GM06990 (cell line): ENCODE data around the gene PTPRC.
A peak's percentile ranks its signal among the peaks of the same experiment; 100 is the strongest.

Experiments used
- DNase-seq: peaks from one replicate; pipeline ENCODE4 v3.0.0-alpha.2; 2011; ENCODE audit not compliant: insufficient read length; ENCODE audit errors: extremely low read depth
- H3K27me3 ChIP-seq: replicated peaks from 2 replicates; pipeline ENCODE4 v1.6.0; 2011; ENCODE audit warnings: low read length; ENCODE audit not compliant: control insufficient read depth, insufficient read depth
- H3K36me3 ChIP-seq: 2 replicates; pipeline ENCODE4 v1.5.1; 2011; ENCODE audit warnings: low read length; ENCODE audit not compliant: control insufficient read depth, insufficient read depth
- H3K4me3 ChIP-seq: replicated peaks from 2 replicates; pipeline ENCODE4 v1.5.1; 2011; ENCODE audit warnings: low read depth, mild to moderate bottlenecking, control low read depth, low read length
- TF ChIP-seq, protein P1 (sequence below): IDR thresholded peaks from 2 replicates; pipeline ENCODE4 v1.5.1; 2011; ENCODE audit warnings: low read length, control low read depth, mild to moderate bottlenecking, inconsistent platforms; ENCODE audit not compliant: insufficient read depth, poor library complexity, severe bottlenecking

The PTPRC gene

DNA sequence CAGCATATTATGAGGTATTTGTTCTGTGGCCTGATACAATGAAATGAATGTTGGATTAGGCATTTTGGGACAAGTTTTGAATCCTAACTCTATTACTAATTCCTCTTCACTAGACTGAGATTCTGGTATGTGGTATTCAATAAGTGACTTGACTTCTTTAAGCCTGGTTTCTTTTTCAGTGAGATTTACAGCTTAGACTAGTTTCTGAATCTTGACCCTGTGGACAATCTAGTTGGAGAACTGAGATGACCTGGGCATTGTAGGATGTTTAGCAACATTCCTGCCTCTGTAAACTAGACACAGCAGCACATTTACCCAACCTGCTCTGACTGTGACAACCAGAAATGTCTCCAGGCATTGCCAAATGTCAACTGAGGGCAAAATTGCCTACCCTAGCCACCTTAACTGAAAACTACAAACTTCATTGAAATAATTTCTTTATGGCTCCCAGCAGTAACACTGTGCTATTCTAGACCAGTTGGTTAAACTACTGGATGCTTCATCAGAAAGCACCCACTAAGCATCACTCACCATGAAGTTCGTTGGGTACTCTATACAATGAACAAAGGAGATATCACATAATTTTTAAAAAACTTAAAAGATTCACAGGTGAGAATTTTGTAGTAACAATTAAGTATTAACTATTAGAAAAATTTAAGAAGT, 16.8 kb downstream of the PTPRC start:
- DNase-seq = no peak
- Histone ChIP-seq H3K36me3 (no peaks in the 10 kb centered on the region), H3K4me3 (peak overlapping the region; percentile 10; the same call in 1 of the 2 replicates), H3K27me3 (no peaks in the 10 kb centered on the region)
- TF ChIP-seq, protein P1, sequence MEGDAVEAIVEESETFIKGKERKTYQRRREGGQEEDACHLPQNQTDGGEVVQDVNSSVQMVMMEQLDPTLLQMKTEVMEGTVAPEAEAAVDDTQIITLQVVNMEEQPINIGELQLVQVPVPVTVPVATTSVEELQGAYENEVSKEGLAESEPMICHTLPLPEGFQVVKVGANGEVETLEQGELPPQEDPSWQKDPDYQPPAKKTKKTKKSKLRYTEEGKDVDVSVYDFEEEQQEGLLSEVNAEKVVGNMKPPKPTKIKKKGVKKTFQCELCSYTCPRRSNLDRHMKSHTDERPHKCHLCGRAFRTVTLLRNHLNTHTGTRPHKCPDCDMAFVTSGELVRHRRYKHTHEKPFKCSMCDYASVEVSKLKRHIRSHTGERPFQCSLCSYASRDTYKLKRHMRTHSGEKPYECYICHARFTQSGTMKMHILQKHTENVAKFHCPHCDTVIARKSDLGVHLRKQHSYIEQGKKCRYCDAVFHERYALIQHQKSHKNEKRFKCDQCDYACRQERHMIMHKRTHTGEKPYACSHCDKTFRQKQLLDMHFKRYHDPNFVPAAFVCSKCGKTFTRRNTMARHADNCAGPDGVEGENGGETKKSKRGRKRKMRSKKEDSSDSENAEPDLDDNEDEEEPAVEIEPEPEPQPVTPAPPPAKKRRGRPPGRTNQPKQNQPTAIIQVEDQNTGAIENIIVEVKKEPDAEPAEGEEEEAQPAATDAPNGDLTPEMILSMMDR = no peak

DNA sequence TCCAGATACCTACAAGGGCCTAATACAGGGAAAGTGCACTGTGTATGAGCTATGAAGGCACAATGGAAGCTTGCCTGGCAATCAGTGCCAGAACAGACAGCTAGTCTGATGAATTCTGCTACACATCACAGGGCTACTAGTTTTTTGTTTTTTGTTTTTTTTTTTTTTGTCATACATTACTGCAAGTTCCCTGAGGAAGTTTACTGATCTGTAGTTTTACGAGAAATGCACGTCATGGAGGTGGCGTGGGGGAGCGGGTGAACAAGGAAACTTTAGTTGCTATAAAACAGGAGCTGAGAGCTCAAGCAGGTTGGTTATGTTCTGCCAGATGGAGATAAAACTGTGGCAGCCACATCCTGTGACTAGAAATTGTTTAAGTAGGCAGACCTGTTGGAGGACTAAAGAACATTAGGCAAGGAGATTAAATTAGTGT, 17.7 kb downstream of the PTPRC start:
- no peaks in the 10 kb centered on the region for H3K36me3 ChIP-seq
- H3K27me3 ChIP-seq = no peaks in the 10 kb centered on the region
- TF ChIP-seq, protein P1 = no peak
- DNase-seq = no peak
- peak overlapping the region; percentile 23; the same call in 1 of the 2 replicates for H3K4me3 ChIP-seq

DNA sequence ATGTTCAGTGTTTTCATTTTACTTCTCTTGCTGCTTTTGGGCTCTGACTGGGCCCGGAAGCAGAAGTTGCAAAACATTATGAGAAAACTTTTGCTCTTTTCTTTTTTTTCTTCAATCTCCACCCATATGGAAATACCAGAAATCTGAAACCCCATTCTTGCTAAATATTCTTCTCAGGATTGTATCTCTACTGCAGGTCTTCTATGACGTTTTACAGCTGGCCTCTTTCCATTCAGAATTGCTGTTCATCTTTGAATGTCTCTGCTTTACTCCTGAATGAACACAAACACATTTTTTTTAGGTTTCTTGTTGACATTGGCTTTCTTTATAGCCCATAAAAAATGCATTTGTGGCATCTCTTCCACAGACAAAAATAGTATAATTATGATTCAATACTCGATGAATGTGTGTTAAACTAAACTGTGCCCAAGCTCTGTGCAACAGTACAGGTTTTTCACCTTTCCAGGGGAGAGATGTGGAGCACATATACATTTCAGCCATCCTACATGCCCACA, 18.8 kb downstream of the PTPRC start:
- TF ChIP-seq, protein P1 = no peak
- no peak for DNase-seq
- no peaks in the 10 kb centered on the region for H3K36me3 ChIP-seq
- H3K27me3 ChIP-seq = no peaks in the 10 kb centered on the region
- peak overlapping the region; percentile 30 for H3K4me3 ChIP-seq

DNA sequence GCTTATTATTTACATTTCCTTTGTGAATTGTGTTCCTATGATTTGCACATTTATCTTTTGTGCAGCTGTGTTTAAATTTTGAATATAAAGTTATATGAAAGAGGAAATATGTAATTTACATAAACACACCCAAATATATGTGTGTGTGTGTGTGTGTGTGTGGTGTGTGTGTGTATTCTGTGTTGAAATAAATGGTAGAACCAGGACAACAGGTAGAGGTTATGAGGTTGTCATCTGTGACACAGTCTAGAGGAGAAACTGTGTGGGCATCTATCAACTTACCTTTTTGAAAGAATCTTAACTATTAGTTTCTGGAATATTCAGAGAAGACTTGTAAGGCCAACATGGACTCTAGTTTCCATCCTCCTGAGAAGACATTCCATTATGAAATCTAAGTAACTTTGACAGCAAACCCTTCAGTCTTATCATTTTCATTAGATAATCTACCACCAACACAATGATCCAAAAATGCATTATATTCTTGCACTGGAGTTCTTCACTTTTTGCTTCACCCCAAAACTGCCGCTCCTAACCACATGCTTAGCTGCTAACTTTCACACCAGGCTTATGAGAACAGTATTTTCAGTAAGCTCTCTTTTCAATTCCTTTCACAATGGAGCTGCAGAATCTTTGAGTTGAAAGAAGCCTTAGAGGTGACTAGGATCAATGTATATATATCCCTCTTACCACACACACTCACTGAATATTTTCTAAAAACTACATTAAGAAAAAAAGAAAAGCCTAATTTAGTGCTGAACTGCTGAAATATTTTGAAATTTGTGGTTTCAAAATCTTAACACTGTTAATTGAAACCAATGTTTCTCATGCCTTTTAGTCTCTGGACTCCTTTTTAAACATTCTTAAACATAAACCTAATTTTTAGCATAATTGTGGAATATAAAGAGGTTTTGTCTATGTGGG, 21.8 kb downstream of the PTPRC start:
- Histone ChIP-seq H3K36me3 (no peaks in the 10 kb centered on the region; the same call in 1 of the 2 replicates), H3K27me3 (no peaks in the 10 kb centered on the region), H3K4me3 (no peak overlapping the region)
- TF ChIP-seq, protein P1 = no peak
- DNase-seq = peak; percentile 50

DNA sequence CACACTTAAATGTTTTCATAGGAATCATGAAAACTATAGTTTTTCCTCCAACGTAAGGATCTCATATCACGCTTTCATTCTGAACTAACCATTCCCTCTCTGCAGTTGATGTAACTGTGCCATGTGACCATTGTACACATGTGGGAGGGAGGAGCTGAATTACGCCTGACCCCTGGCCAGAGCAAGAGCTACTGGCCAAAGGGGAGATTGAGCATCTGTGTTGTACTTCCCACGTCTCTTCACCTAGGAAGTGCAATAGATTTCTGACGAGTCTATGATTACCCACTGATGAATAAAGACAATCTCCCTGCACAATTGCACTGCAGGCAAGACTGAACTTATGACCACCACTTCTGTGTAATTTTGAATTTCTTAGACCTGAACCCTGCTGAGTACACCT, 24.0 kb downstream of the PTPRC start:
- Histone ChIP-seq H3K4me3 (no peak overlapping the region), H3K36me3 (no peaks in the 10 kb centered on the region; the same call in 1 of the 2 replicates), H3K27me3 (no peaks in the 10 kb centered on the region)
- TF ChIP-seq, protein P1 = no peak
- DNase-seq = no peak
